ENCODE results near the gene METRN. TPM values are rescaled to one million over a fixed set of nuclear protein-coding genes. Genes with fewer than 3 reads are reported as not detected.
A peak's percentile ranks its signal among the peaks of the same experiment; 100 is the strongest.

METRN gene
- total RNA-seq, 4 donors from 2014 or later: 19.1 to 76.5 (median 26.7) TPM

GRCh38 chr16:693766-694165 lies 21.2 kb upstream of the METRN start:
- H3K27me3 ChIP-seq: peaks cover 17 to 24% of the 10 kb centered on the region in 2 donors
- TF ChIP-seq POLR2A (IDR thresholded peaks at IDR 0.05): no peak
- no peak for TF ChIP-seq CTCF (IDR thresholded peaks at IDR 0.05)
- H3K27ac ChIP-seq: no peak overlapping the region
- intact Hi-C loops (cut with DNase I; ENCODE audit: low total_unique reads): no loop called here
- H3K36me3 ChIP-seq: no peaks in the 10 kb centered on the region
- peaks cover 7 to 23% of the 10 kb centered on the region in 2 donors for H3K4me1 ChIP-seq
- H3K9me3 ChIP-seq: no peaks in the 10 kb centered on the region
- no peak for DNase-seq
- no peak overlapping the region for H3K4me3 ChIP-seq

- H3K4me1 ChIP-seq: peaks cover 3 to 18% of the 10 kb centered on the region in 2 donors
- no peaks in the 10 kb centered on the region for H3K36me3 ChIP-seq
- no peak overlapping the region for H3K4me3 ChIP-seq
- no peak overlapping the region for H3K27ac ChIP-seq
- no peak for TF ChIP-seq CTCF (IDR thresholded peaks at IDR 0.05)
- TF ChIP-seq POLR2A (IDR thresholded peaks at IDR 0.05): no peak
- no peaks in the 10 kb centered on the region for H3K9me3 ChIP-seq
- peaks cover 17 to 24% of the 10 kb centered on the region in 2 donors for H3K27me3 ChIP-seq
- no peak for DNase-seq
- intact Hi-C loops (cut with DNase I; ENCODE audit: low total_unique reads): no loop called here
These were observed 20.6 kb upstream of the METRN start for GRCh38 chr16:694187-694862.

GRCh38 chr16:694863-695354 lies 20.0 kb upstream of the METRN start:
- TF ChIP-seq POLR2A (IDR thresholded peaks at IDR 0.05) (no peak), CTCF (IDR thresholded peaks at IDR 0.05) (no peak)
- intact Hi-C loops (cut with DNase I; ENCODE audit: low total_unique reads): no loop called here
- no peak overlapping the region for H3K4me3 ChIP-seq
- no peaks in the 10 kb centered on the region for H3K36me3 ChIP-seq
- H3K27me3 ChIP-seq: peaks cover 17 to 24% of the 10 kb centered on the region in 2 donors
- no peaks in the 10 kb centered on the region for H3K9me3 ChIP-seq
- no peak overlapping the region for H3K27ac ChIP-seq
- DNase-seq: no peak
- peaks cover 0 to 12% of the 10 kb centered on the region in 2 donors for H3K4me1 ChIP-seq

GRCh38 chr16:695355-696089 lies 19.4 kb upstream of the METRN start:
- Histone ChIP-seq H3K27ac (no peak overlapping the region), H3K9me3 (no peaks in the 10 kb centered on the region), H3K27me3 (peaks cover 23 to 24% of the 10 kb centered on the region in 2 donors), H3K4me3 (no peak overlapping the region), H3K4me1 (peaks cover 0 to 12% of the 10 kb centered on the region in 2 donors), H3K36me3 (no peaks in the 10 kb centered on the region)
- TF ChIP-seq CTCF (IDR thresholded peaks at IDR 0.05) (no peak), POLR2A (IDR thresholded peaks at IDR 0.05) (peak in 1 of 2 donors; percentile 21)
- no peak for DNase-seq
- intact Hi-C loops (cut with DNase I; ENCODE audit: low total_unique reads): no loop called here
